Adrenal gland (tissue), 19 donors: ENCODE measurements around the gene TDP2. TPM values are rescaled to one million over a fixed set of nuclear protein-coding genes. Genes with fewer than 3 reads are reported as not detected.

Source experiments
- DNase-seq, 7 donors: peaks; one replicate each; pipeline ENCODE4 v3.0.0-alpha.2; 2019 to 2020
- H3K27ac ChIP-seq, 5 donors: fragments of 200-600 bp; sonication (generic) in 4 of 5; 1 replicate in 3 of 5; 2 replicates in 2 of 5; pipeline versions ENCODE4 v1.5.1 to v1.8.0; 2016 to 2020; ENCODE audit warnings: mild to moderate bottlenecking in 1 of 5
- H3K27me3 ChIP-seq: fragments of 200-600 bp; 2 replicates; pipeline ENCODE4 v1.8.0; 2021
- H3K36me3 ChIP-seq, 2 donors: fragments of 200-600 bp; replicated peaks in 1 of 2; 1 replicate in 1 of 2; 2 replicates in 1 of 2; pipeline versions ENCODE4 v1.5.1 to v1.8.0; 2018 to 2022
- H3K4me1 ChIP-seq, 2 donors: fragments of 200-600 bp; replicated peaks in 1 of 2; 1 replicate in 1 of 2; 2 replicates in 1 of 2; pipeline versions ENCODE4 v1.5.1 to v1.8.0; 2018 to 2021
- H3K4me3 ChIP-seq, 4 donors: fragments of 200-600 bp; sonication (generic) in 3 of 4; one replicate each; pipeline ENCODE4 v1.5.1; 2016 to 2018
- H3K9me3 ChIP-seq, 3 donors: fragments of 200-600 bp; sonication (generic) in 1 of 3; replicated peaks in 1 of 3; 1 replicate in 2 of 3; 2 replicates in 1 of 3; pipeline versions ENCODE4 v1.5.1 to v1.8.0; 2016 to 2021
- CTCF ChIP-seq, 6 experiments: fragments of 450-650 bp in 4 of 6; fragments of 200-600 bp in 2 of 6; sonication (generic) in 1 of 6; IDR thresholded peaks; 1 replicate in 5 of 6; 2 replicates in 1 of 6; pipeline versions ENCODE4 v1.5.1 to v1.8.0; 2016 to 2021; ENCODE audit warnings: antibody characterized with exemption in 6 of 6, mild to moderate bottlenecking in 2 of 6, moderate library complexity in 1 of 6
- POLR2A ChIP-seq, 2 donors: fragments of 450-650 bp; IDR thresholded peaks; one replicate each; pipeline ENCODE4 v1.6.1; 2017; ENCODE audit warnings: antibody characterized with exemption in 2 of 2, mild to moderate bottlenecking in 2 of 2, moderate library complexity in 1 of 2
- WGBS, 4 donors: extraction: QIAGEN DNeasy Blood & Tissue Kit in 2 of 4; methylation state at CpG; one replicate each; pipeline versions ENCODE4 v1.1.5 to v1.1.7; 2013 to 2017; 5-methylcytosine and 5-hydroxymethylcytosine counted together
- intact Hi-C, 2 donors: fragments of 100-400 bp; cut with DNase I; formaldehyde crosslinking; loops; one replicate each; pipeline versions ENCODE4 v1.14.1 to v1.15.0; 2022 to 2023
- long read RNA-seq, 10 donors: library from polyadenylated mRNA in 3 of 10; unstranded in 2 of 10; stranded (forward) in 1 of 10; transcript quantifications; one replicate each; pipeline ENCODE4 v2.0.0 and lab custom pipeline, GENCODE V29; 2021 to 2026
- polyA plus RNA-seq, 3 donors: library from polyadenylated mRNA; stranded (reverse); fragments of 200-250 nt in 2 of 3; fragments of 350-450 nt in 1 of 3; fragmentation: Illumina TruSeq in 1 of 3; extraction: RNeasy Lipid Tissue Mini Kit (QIAGEN cat#74804) in 1 of 3; gene quantifications; one replicate each; pipeline ENCODE4 v1.2.3, GENCODE V29; 2013 to 2014
- total RNA-seq, 9 donors: library from RNA; depleted of rRNA in 4 of 9; stranded (reverse); fragments of >200 nt in 4 of 9; fragments of 120-200 nt in 1 of 9; fragmentation: NEBNext Ultra II Directional in 1 of 9; extraction: Animal tissue kit (Norgen Biotek cat#: 25700) in 1 of 9; gene quantifications; one replicate each; pipeline versions ENCODE4 v1.1.0 to v1.2.4, GENCODE V29; 2013 to 2023
- donor health status: healthy with polysubstance abuse.
- donor health status: Bipolar disorder and iron deficiency.
- donor health status: DM: yes; HTN: yes; CAD: no.
- donor health status: DM: no; HTN: no; CAD: no.
- donor health status: DM: no; HTN: no; CAD: no.
- donor health status: DM: yes; HTN: yes; CAD: no.

The TDP2 gene, protein sequence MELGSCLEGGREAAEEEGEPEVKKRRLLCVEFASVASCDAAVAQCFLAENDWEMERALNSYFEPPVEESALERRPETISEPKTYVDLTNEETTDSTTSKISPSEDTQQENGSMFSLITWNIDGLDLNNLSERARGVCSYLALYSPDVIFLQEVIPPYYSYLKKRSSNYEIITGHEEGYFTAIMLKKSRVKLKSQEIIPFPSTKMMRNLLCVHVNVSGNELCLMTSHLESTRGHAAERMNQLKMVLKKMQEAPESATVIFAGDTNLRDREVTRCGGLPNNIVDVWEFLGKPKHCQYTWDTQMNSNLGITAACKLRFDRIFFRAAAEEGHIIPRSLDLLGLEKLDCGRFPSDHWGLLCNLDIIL
- total RNA-seq, result 10 to 100 TPM; 12.9 to 41.0 (median 31.8) TPM
- polyA plus RNA-seq, result 10 to 100 TPM; 31.6 to 55.8 (median 44.2) TPM
- long read RNA-seq, donor 1, transcript TDP2-202 (7 exons, 2,071 nt), result major isoform, 13 of 25 reads
- long read RNA-seq, donor 1, partial matches to known transcripts, result 12 of 25 reads
- long read RNA-seq, donor 1, other reads (novel, unspliced or antisense), result 0 of 25 reads
- long read RNA-seq, donor 2, transcript TDP2-202 (7 exons, 2,071 nt), result major isoform, 6 of 11 reads
- long read RNA-seq, donor 2, partial matches to known transcripts, result 5 of 11 reads
- long read RNA-seq, donor 2, other reads (novel, unspliced or antisense), result 0 of 11 reads
- long read RNA-seq, donor 3, transcript TDP2-202 (7 exons, 2,071 nt), result major isoform, 13 of 13 reads
- long read RNA-seq, donor 3, partial matches to known transcripts, result 0 of 13 reads
- long read RNA-seq, donor 3, other reads (novel, unspliced or antisense), result 0 of 13 reads
- long read RNA-seq, donor 4, transcript TDP2-202 (7 exons, 2,071 nt), result major isoform, 5 of 10 reads
- long read RNA-seq, donor 4, partial matches to known transcripts, result 4 of 10 reads
- long read RNA-seq, donor 4, other reads (novel, unspliced or antisense), result 1 of 10 reads
- long read RNA-seq, donor 5, transcript TDP2-202 (7 exons, 2,071 nt), result major isoform, 29 of 35 reads
- long read RNA-seq, donor 5, partial matches to known transcripts, result 0 of 35 reads
- long read RNA-seq, donor 5, other reads (novel, unspliced or antisense), result 5 of 35 reads
- long read RNA-seq, donor 6, transcript TDP2-202 (7 exons, 2,071 nt), result major isoform, 5 of 8 reads
- long read RNA-seq, donor 6, partial matches to known transcripts, result 1 of 8 reads
- long read RNA-seq, donor 6, other reads (novel, unspliced or antisense), result 2 of 8 reads
- long read RNA-seq, donor 7, transcript TDP2-202 (7 exons, 2,071 nt), result major isoform, 6 of 93 reads
- long read RNA-seq, donor 7, partial matches to known transcripts, result 33 of 93 reads
- long read RNA-seq, donor 7, other reads (novel, unspliced or antisense), result 53 of 93 reads
- long read RNA-seq, donor 8, transcript TDP2-202 (7 exons, 2,071 nt), result major isoform, 9 of 17 reads
- long read RNA-seq, donor 8, partial matches to known transcripts, result 5 of 17 reads
- long read RNA-seq, donor 8, other reads (novel, unspliced or antisense), result 0 of 17 reads
- long read RNA-seq, donor 9, transcript TDP2-202 (7 exons, 2,071 nt), result major isoform, 10 of 10 reads
- long read RNA-seq, donor 9, partial matches to known transcripts, result 0 of 10 reads
- long read RNA-seq, donor 9, other reads (novel, unspliced or antisense), result 0 of 10 reads
- long read RNA-seq, donor 10, transcript TDP2-202 (7 exons, 2,071 nt), result major isoform, 5 of 6 reads
- long read RNA-seq, donor 10, partial matches to known transcripts, result 0 of 6 reads
- long read RNA-seq, donor 10, other reads (novel, unspliced or antisense), result 0 of 6 reads

DNA sequence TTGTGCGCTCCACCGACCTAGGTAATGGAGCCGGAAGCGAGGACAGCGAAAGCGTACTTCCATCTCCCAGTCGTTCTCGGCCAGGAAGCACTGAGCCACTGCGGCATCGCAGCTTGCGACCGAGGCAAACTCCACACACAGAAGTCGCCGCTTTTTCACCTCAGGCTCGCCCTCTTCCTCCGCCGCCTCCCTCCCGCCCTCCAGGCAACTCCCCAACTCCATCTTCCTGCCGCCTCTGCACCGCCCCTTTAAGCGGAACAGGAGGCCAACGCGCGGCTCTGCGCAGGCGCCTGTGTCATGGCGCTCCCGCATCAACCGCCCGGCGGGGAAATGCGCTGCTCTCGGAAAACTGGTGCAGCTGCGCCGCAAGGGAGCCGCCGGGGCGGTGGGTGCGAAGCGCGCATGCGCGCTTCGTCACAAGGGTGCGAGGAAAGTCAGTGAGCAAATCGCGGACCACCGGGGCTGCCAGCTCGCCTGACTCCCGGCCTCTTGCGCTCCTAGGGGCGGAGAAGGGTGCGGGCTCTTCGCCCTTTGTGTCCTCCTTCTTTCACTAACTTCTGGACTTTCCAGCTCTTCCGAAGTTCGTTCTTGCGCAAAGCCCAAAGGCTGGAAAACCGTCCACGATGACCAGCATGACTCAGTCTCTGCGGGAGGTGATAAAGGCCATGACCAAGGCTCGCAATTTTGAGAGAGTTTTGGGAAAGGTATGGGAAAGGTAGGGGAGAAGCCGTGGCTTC is at the start of gene TDP2, which contains the start of gene ACOT13:
Gene TDP2 (minus strand): TSS at position 259 of the 737 bp plus-strand sequence. CDS start 37 bp downstream, at position 222.
Gene ACOT13 (plus strand): TSS at position 437 of the 737 bp plus-strand sequence. CDS start 187 bp downstream, at position 624.
- TF ChIP-seq CTCF (IDR thresholded peaks at IDR 0.05) (peak; percentile 9 to 69 (median 48)), POLR2A (IDR thresholded peaks at IDR 0.05) (peak; percentile 50 to 84)
- H3K27me3 ChIP-seq, result no peaks in the 10 kb centered on the region
- peaks cover 0 to 8% (median 0%) of the 10 kb centered on the region in 3 donors for H3K9me3 ChIP-seq
- peaks cover 0 to 20% of the 10 kb centered on the region in 2 donors for H3K36me3 ChIP-seq
- DNase-seq, result peak; percentile 94 to 97 (median 96)
- H3K27ac ChIP-seq, result peak within 1 kb of the TSS; percentile 79 to 96 (median 91)
- peaks cover 0 to 29% of the 10 kb centered on the region in 2 donors for H3K4me1 ChIP-seq
- peak within 1 kb of the TSS; percentile 76 to 90 (median 87) for H3K4me3 ChIP-seq
- intact Hi-C loops, result no loop called here
- 0 to 1% (median 0%) methylated on average over 36 to 62 of the region's 62 CpGs for WGBS, 4 donors

- H3K36me3 ChIP-seq, result peaks cover 0 to 98% of the 10 kb centered on the region in 2 donors
- intact Hi-C loops, result loop anchor here in 1 of 2 donors (10.0 kb wide), 1 partner anchor 54 kb away; no protein-coding TSS in a partner anchor
- TF ChIP-seq CTCF (IDR thresholded peaks at IDR 0.05) (no peak), POLR2A (IDR thresholded peaks at IDR 0.05) (no peak)
Observed at GRCh38 chr6:24710519-24711303, 44.0 kb upstream of the TDP2 start.

More at GRCh38 chr6:24710519-24711303, 44.0 kb upstream of the TDP2 start:
- no peak overlapping the region for H3K4me3 ChIP-seq
- no peaks in the 10 kb centered on the region for H3K9me3 ChIP-seq
- H3K4me1 ChIP-seq, result peaks cover 22 to 47% of the 10 kb centered on the region in 2 donors
- no peak for DNase-seq
- H3K27me3 ChIP-seq, result no peaks in the 10 kb centered on the region
- H3K27ac ChIP-seq, result no peak overlapping the region
- WGBS, 4 donors, result 92 to 94% (median 93%) methylated on average over 10 of the region's 10 CpGs
